ENCODE results near the gene MRPL55. TPM values are rescaled to one million over a fixed set of nuclear protein-coding genes. Genes with fewer than 3 reads are reported as not detected.

MRPL55 gene
- total and polyA plus RNA-seq, 2 of the 13 experiments (the other 11 are each of a cell fraction or from before 2014, with no cell fraction given), result 58.6 to 92.9 TPM

- CTCF ChIA-PET (ENCODE audit: low intra/inter-chr PET ratio, low total read pairs), result no interaction called here
- Histone ChIP-seq H3K27me3 (ENCODE audit: control insufficient read depth in 1 of 2, insufficient read depth in 2 of 2, low read length in 2 of 2) (no peaks in the 10 kb centered on the region), H3K9me3 (ENCODE audit: low read length) (no peaks in the 10 kb centered on the region), H3K36me3 (replicated peaks in 1 of 2; ENCODE audit: control insufficient read depth in 1 of 2, insufficient read depth in 2 of 2, low read length in 2 of 2) (no peaks in the 10 kb centered on the region), H3K4me1 (ENCODE audit: insufficient read depth, low read length) (peaks cover 28% of the 10 kb centered on the region), H3K9ac (ENCODE audit: insufficient read depth, low read depth, low read length) (no peak overlapping the region), H3K79me2 (ENCODE audit: insufficient read depth, low read length) (peaks cover 4% of the 10 kb centered on the region), H3K4me2 (ENCODE audit: low read depth, low read length) (no peak overlapping the region), H3K27ac (ENCODE audit: extremely low read length, insufficient read depth, low read length) (no peak overlapping the region), H3K4me3 (replicated peaks in 1 of 3; ENCODE audit: insufficient read depth in 1 of 3, low read depth in 2 of 3, low read length in 3 of 3) (no peak overlapping the region), H4K20me1 (ENCODE audit: insufficient read depth, low read length) (peaks cover 3% of the 10 kb centered on the region; the same call in 1 of the 2 replicates), H2AFZ (ENCODE audit: low read length) (no peak overlapping the region)
- WGBS (ENCODE audit: low lambda C conversion rate), result 91% methylated on average over 10 of the region's 20 CpGs
- TF ChIP-seq TOPORS (CRISPR knock-in tag; IDR thresholded peaks at IDR 0.05) (no peak), HIC2 (CRISPR knock-in tag; IDR thresholded peaks at IDR 0.05; ENCODE audit: low read depth) (no peak), AGO2 (optimal IDR thresholded peaks at IDR 0.05; ENCODE audit: low read depth, low read length) (peak; percentile 35), HNRNPL (IDR thresholded peaks at IDR 0.05; ENCODE audit: low read depth, low read length) (0 out of 2 replicates have a peak, but pooled peaks have one; percentile 27), MXD3 (CRISPR knock-in tag; IDR thresholded peaks at IDR 0.05) (no peak), ZBTB42 (CRISPR knock-in tag; IDR thresholded peaks at IDR 0.05) (no peak), JARID2 (CRISPR knock-in tag; IDR thresholded peaks at IDR 0.05; ENCODE audit: insufficient replicate concordance) (no peak)
- intact Hi-C loops (cut with micrococcal nuclease; ENCODE audit: unreplicated experiment), result no loop called here
- no TSS peak for BruUV-seq (replicated peaks)
- in situ Hi-C loops (cut with HindIII; ENCODE audit: extremely low pct_ligation_motif_present, low pct_unique_long_range_greater_than_20kb), result no loop called here
- FAIRE-seq (no peak), DNase-seq (ENCODE audit: low spot score) (no peak), ATAC-seq (no peak)
- POLR2A ChIA-PET, result interaction anchor here (7.9 kb wide), 1 partner anchor 11 kb away, joined by 72 read pairs; the partner anchor contains the start of gene IBA57
Observed at GRCh38 chr1:228154670-228155571, 45.8 kb upstream of the MRPL55 start.

Data from HepG2 (cell line).